Measurements from ENCODE around the gene ARHGEF38.

DNA sequence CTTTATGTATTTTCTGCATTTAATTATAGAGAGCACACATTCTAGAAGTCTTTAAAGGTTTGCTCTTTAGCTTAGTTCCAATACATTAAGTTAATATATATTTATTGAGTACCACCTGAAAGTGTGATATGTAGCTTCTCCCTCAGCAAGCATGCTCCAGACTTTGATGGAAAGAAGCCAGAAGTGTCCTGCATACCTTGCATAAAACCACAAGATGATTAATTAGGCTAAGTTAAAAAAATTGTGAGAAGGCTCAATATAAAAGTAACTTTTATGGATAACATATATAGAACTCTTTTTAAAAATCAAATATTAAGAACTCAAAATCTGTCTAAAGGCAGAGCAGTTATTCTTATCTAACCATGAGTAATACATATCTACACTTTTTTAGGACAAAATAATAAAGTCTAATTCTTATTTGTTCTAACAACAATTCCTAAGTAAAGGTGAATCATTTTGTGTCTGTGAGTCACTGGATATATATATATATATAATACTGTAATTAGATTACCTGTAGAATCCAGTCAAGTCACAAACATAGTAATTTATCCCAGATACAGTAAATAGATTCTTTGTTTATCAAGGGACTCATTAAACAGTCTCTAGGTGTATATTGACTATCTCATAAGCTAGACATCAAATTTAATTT is 104.8 kb downstream of the ARHGEF38 start:
- TF ChIP-seq TAF1 (IDR thresholded peaks at IDR 0.05; ENCODE audit: low read depth, low read length) (no peak), POLR2AphosphoS5 (IDR thresholded peaks at IDR 0.05; ENCODE audit: low read depth, low read length) (no peak), SPI1 (IDR thresholded peaks at IDR 0.05; ENCODE audit: low read depth, low read length) (no peak)

Data from GM12891 (cell line).